Activated CD4-positive, alpha-beta T cell treated with anti-CD3 and anti-CD28 coated beads, Interleukin-2, amount 10 ng/mL, durations not matched to agents 7 days and 5 days (primary cell): Measurements from ENCODE around the gene DLGAP4. TPM values are rescaled to one million over a fixed set of nuclear protein-coding genes. Genes with fewer than 3 reads are reported as not detected.

ENCODE experiments used
- CTCF ChIA-PET: fragments of 350-600 bp; sonication (Branson Sonifier 250); formaldehyde crosslinking; loops from one replicate; lab custom pipeline; 2021; ENCODE audit warnings: antibody characterized with exemption; lab: Charles Lee
- POLR2A ChIA-PET: fragments of 350-600 bp; sonication (Branson Sonifier 250); formaldehyde crosslinking; loops from one replicate; lab custom pipeline; 2021; ENCODE audit warnings: antibody characterized with exemption; lab: Charles Lee
- DNase-seq: peaks from one replicate; pipeline ENCODE4 v3.0.0-alpha.2; 2020
- H3K27ac Mint-ChIP-seq: one replicate; pipeline ENCODE4 v1.8.0; 2021; ENCODE audit warnings: mild to moderate bottlenecking, moderate library complexity, mixed read lengths
- H3K27me3 Mint-ChIP-seq: one replicate; pipeline ENCODE4 v1.8.0; 2021; ENCODE audit warnings: mixed read lengths
- H3K36me3 Mint-ChIP-seq: one replicate; pipeline ENCODE4 v1.8.0; 2021; ENCODE audit warnings: low read depth, mixed read lengths
- H3K4me1 Mint-ChIP-seq: one replicate; pipeline ENCODE4 v1.8.0; 2021; ENCODE audit warnings: mixed read lengths
- H3K4me3 Mint-ChIP-seq: one replicate; pipeline ENCODE4 v1.8.0; 2021; ENCODE audit warnings: mild to moderate bottlenecking, moderate library complexity, mixed read lengths
- H3K9me3 Mint-ChIP-seq: one replicate; pipeline ENCODE4 v1.8.0; 2021; ENCODE audit warnings: mixed read lengths
- total RNA-seq, 2 experiments: library from RNA; stranded (reverse); gene quantifications; one replicate each; pipeline ENCODE4 v1.2.3, GENCODE V29; 2021

DLGAP4 gene
- total RNA-seq, 2 experiments from 2014 or later = 26.2 to 29.5 TPM

DNA sequence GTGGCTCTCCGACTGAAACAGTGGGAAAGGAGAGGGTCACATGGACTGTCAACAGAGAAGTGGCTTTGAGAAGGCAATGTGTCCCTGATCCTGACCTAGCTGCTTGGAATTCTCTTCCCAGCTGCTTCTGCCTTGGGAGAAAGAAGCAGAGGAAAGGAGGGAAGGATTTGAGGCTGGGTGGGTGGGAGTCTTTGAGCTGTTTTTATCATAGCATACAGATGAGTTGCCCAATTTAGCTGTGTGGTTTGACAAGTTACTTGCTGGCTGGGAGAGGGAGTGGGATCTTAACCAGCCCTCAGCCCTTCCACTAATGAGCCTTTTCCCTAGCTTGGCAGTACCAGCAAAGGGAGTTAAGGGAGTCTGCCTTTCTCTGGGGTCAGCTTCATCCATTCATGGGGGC is 184.1 kb downstream of the DLGAP4 start:
- no peak overlapping the region for H3K27ac Mint-ChIP-seq
- no peaks in the 10 kb centered on the region for H3K9me3 Mint-ChIP-seq
- ChIA-PET CTCF (no interaction called here), POLR2A (no interaction called here)
- DNase-seq = no peak
- H3K4me3 Mint-ChIP-seq = no peak overlapping the region
- H3K4me1 Mint-ChIP-seq = peaks cover 32% of the 10 kb centered on the region
- H3K27me3 Mint-ChIP-seq = no peaks in the 10 kb centered on the region
- no peaks in the 10 kb centered on the region for H3K36me3 Mint-ChIP-seq

DNA sequence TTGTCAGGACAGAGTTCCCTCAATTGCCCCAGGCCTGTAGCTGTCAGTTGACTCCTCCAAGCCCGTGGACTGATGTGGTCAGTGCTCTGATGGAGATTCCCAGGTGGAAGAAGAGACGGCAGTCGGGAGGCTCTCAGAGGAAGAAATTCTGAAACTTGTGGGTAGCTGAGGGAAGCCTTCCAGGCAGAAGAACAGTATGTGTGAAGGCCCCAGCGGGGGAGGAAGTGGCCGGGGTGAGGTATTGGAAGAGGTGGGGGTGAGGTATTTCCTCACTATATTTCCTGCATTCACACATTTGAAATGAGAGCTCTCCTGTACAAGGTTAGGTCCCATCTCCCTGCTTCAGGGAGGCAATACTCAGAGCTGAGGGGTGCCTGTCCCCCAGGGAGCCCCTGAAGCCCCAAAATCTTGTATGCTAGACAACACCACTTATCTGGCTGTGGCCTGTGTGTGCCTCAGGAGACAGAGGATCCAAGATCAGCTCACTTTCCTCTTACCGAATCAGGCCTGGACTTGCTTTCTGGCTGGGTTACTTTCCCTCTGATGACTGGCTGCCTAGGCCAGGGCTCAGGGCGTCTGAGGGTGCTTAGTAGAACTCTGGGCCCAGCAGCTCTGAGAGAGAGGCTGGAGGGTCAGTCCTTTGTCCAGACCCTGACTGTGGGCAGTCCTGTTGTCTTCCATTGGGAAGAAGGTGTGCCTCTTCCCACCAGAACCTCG is 185.9 kb downstream of the DLGAP4 start:
- POLR2A ChIA-PET = interaction anchor here (0.6 to 0.9 kb wide), 2 partner anchors 19 to 90 kb away, joined by 3 read pairs; no protein-coding TSS in a partner anchor
- Mint-ChIP-seq H3K9me3 (no peaks in the 10 kb centered on the region), H3K4me3 (peak overlapping the region; percentile 49), H3K36me3 (no peaks in the 10 kb centered on the region), H3K4me1 (peaks cover 32% of the 10 kb centered on the region), H3K27ac (peak overlapping the region; percentile 92), H3K27me3 (no peaks in the 10 kb centered on the region)
- CTCF ChIA-PET = interaction anchor here (0.6 to 2.0 kb wide), 4 partner anchors 9 to 22 kb away, joined by 3 to 5 read pairs (median 4); no protein-coding TSS in a partner anchor
- DNase-seq = peak; percentile 74

DNA sequence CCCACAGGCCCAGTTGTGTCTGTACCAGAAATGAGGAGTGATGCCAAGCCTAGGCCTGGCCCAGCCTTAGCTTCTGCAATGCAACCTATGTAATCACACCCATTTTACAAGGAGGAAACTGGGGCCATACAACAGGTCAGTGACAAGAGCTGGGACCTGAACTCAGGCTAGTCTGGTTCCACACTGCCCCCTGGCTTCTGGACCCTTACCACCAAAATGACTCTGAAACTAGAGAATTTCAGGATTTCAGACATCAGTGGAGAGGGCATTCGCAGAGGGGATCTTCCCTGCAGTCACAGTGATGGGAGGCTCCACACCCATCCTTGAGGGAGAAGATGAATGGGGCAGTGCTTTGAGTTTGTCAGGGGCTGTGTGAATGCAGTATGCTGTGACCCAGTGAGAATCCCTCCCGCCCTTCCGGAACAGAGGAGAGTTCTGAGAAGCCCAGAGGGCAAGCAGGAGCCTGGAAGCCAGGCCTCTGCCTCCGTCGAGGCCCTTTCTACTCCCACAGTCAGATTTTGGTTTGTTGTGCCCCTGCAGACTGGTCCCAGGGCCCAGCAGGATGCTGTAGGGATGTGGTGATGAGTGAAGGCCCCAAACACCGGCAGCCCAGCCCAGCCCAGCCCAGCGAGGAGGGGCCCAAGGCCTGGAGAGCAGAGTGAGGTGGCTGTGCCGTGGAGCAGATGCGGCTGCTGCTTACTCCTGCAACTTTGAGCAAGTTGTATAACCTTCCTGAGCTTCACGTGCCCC is 187.1 kb downstream of the DLGAP4 start:
- no peaks in the 10 kb centered on the region for H3K9me3 Mint-ChIP-seq
- ChIA-PET POLR2A (no interaction called here), CTCF (interaction anchor here (0.6 to 2.0 kb wide), 3 partner anchors 11 to 18 kb away, joined by 3 to 5 read pairs (median 5); no protein-coding TSS in a partner anchor)
- peaks cover 32% of the 10 kb centered on the region for H3K4me1 Mint-ChIP-seq
- no peaks in the 10 kb centered on the region for H3K27me3 Mint-ChIP-seq
- H3K4me3 Mint-ChIP-seq = no peak overlapping the region
- no peaks in the 10 kb centered on the region for H3K36me3 Mint-ChIP-seq
- DNase-seq = no peak
- no peak overlapping the region for H3K27ac Mint-ChIP-seq

DNA sequence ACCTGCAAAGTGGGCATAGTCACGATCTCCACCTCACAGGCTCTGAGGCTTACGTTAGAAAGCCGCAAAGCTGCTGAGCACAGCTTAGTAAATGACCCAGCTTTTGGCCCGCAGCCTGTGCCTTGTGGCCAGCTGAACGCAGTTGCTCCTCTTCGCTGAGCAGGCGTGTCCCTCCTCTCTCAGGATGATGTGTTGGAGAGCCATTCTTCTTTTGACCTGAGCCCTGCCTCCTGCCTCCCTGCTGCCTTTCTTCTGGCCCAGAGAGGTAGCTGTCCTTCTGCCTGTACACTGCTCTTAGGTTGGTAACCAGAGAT is 187.6 kb downstream of the DLGAP4 start:
- no peak for DNase-seq
- ChIA-PET CTCF (interaction anchor here (1.0 to 1.3 kb wide), 2 partner anchors 12 to 112 kb away, joined by 3 to 5 read pairs; partner anchors contain the start of gene RAB5IF), POLR2A (no interaction called here)
- H3K36me3 Mint-ChIP-seq = no peaks in the 10 kb centered on the region
- H3K9me3 Mint-ChIP-seq = no peaks in the 10 kb centered on the region
- no peak overlapping the region for H3K4me3 Mint-ChIP-seq
- H3K27ac Mint-ChIP-seq = no peak overlapping the region
- H3K4me1 Mint-ChIP-seq = peaks cover 32% of the 10 kb centered on the region
- no peaks in the 10 kb centered on the region for H3K27me3 Mint-ChIP-seq

DNA sequence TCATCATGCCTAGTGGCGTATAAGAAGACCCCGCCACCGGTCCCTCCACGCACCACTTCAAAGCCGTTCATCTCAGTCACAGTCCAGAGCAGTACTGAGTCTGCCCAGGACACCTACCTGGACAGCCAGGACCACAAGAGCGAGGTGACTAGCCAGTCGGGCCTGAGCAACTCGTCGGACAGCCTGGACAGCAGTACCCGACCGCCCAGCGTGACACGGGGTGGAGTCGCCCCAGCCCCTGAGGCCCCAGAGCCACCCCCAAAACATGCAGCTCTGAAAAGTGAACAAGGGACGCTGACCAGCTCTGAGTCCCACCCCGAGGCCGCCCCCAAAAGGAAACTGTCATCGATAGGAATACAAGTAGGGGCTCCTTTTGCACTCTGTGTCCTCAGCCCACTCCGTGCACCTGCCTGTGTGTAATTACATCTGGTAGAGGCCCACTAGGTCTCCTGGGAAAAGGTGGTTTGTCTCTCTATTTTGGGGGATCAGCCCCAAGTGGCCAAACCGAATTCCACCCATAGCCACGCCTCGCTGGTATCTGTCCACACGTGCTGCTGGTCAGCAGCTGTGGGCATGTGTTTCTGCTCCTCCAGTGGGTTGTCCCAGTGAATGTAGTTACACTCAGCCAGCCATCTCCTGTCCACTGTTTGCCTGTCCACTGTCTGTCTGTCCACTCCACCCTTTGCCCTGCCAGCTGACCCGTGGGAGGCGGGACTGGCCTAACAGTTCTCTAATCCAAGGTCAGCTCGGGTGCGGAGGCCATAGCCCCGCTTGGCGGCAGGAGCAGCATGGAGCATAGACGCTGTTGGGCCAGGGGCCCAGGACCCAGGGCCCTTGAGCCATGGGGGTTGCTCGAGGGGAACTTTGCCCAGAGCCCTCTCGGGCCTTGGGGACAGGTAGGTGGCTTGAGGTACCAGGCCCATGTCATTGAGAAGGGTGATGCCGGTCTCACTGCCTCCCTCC is 190.8 kb downstream of the DLGAP4 start:
- H3K27ac Mint-ChIP-seq = no peak overlapping the region
- H3K36me3 Mint-ChIP-seq = peaks cover 4% of the 10 kb centered on the region
- CTCF ChIA-PET = interaction anchor here (0.6 to 1.1 kb wide), 3 partner anchors 10 to 487 kb away, joined by 3 read pairs; no protein-coding TSS in a partner anchor
- H3K27me3 Mint-ChIP-seq = no peaks in the 10 kb centered on the region
- H3K4me3 Mint-ChIP-seq = no peak overlapping the region
- H3K9me3 Mint-ChIP-seq = no peaks in the 10 kb centered on the region
- no peak for DNase-seq
- POLR2A ChIA-PET = interaction anchor here (0.6 kb wide), 1 partner anchor 142 kb away, joined by 6 read pairs; no protein-coding TSS in a partner anchor
- peaks cover 19% of the 10 kb centered on the region for H3K4me1 Mint-ChIP-seq

DNA sequence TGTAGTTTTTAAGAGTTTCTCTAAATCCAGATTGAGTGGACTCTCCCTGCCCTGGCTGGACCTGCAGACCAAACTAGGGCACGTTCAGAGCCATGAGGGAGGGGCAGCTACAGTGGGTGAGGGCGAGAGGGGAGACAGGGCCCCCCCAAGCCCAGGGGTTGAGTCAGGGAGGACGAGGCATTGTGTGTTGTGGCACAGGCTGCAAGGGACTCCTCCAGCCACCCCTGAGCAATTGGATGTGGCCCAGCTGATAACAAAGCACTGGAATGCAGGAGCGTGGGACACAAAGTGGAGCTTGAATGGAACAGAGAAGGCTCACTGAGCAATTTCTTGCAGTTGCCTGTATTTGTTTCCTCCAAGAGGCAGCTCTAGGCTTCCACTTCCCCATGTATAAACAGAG is 191.7 kb downstream of the DLGAP4 start:
- H3K27me3 Mint-ChIP-seq = no peaks in the 10 kb centered on the region
- H3K9me3 Mint-ChIP-seq = no peaks in the 10 kb centered on the region
- H3K27ac Mint-ChIP-seq = no peak overlapping the region
- POLR2A ChIA-PET = no interaction called here
- DNase-seq = no peak
- peaks cover 4% of the 10 kb centered on the region for H3K36me3 Mint-ChIP-seq
- CTCF ChIA-PET = interaction anchor here (0.9 to 1.1 kb wide), 3 partner anchors 9 to 88 kb away, joined by 3 read pairs; no protein-coding TSS in a partner anchor
- H3K4me1 Mint-ChIP-seq = peaks cover 10% of the 10 kb centered on the region
- no peak overlapping the region for H3K4me3 Mint-ChIP-seq

DNA sequence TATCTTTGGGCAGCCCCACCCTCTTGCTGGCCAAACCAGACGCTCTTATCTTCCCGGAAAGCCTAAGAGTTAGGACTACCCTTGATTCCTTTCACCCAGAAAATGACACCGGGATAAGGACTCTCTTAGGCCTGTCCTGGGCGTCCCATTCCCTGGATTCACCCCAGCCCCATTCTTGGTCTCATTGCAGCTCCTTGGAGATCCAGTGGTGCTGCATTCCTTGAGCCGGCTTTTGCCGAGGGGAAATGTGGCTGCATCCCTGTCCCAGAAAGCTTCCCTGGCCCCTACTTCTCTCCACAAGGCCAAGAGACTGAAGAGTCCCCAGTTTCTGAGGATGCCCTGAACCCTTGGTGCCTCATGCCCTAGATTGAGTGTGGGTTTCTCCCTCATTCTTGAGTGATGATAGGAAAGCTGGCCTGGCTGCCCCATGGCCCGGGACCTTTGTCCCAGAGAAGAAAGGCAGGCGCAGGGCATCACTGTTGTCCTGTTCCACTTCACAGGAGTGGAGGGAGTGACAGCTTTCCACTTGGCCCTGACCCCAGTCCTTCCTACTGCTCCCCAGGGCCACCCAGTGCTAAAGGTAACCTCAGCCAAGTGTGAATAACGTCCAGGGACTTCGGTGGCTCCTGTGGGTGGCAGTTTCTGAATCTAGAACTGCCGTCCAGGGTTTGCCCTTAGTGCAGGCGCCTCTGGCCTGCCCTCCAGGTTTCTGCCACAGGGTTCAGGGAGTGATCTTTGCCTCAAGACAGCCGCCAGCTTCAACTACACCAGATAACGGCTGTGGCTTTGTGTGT is 192.4 kb downstream of the DLGAP4 start:
- H3K9me3 Mint-ChIP-seq = no peaks in the 10 kb centered on the region
- DNase-seq = no peak
- peaks cover 7% of the 10 kb centered on the region for H3K36me3 Mint-ChIP-seq
- CTCF ChIA-PET = interaction anchor here (0.9 to 1.1 kb wide), 2 partner anchors 8 to 88 kb away, joined by 3 read pairs; no protein-coding TSS in a partner anchor
- no peaks in the 10 kb centered on the region for H3K27me3 Mint-ChIP-seq
- H3K4me3 Mint-ChIP-seq = no peak overlapping the region
- POLR2A ChIA-PET = no interaction called here
- no peak overlapping the region for H3K27ac Mint-ChIP-seq
- H3K4me1 Mint-ChIP-seq = peaks cover 4% of the 10 kb centered on the region

DNA sequence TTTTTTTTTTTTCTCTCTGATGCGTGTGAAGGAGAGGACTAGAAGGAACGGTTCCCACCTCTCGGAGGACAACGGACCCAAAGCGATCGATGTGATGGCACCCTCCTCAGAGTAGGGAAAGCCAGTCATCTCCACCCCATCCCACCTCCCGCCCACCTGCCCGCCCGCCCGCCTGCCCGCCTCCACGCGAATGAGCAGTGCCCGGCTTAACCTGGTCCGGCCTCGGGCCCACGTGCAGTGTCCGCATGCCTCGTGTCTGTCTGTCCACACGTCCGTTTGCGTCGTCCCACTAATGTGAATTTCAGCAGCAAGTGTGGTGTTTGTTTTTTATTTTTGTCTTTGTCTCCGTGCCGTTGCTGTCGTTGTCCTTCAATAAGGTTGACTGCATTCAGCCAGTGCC is 193.1 kb downstream of the DLGAP4 start:
- H3K27me3 Mint-ChIP-seq = no peaks in the 10 kb centered on the region
- CTCF ChIA-PET = no interaction called here

DNA sequence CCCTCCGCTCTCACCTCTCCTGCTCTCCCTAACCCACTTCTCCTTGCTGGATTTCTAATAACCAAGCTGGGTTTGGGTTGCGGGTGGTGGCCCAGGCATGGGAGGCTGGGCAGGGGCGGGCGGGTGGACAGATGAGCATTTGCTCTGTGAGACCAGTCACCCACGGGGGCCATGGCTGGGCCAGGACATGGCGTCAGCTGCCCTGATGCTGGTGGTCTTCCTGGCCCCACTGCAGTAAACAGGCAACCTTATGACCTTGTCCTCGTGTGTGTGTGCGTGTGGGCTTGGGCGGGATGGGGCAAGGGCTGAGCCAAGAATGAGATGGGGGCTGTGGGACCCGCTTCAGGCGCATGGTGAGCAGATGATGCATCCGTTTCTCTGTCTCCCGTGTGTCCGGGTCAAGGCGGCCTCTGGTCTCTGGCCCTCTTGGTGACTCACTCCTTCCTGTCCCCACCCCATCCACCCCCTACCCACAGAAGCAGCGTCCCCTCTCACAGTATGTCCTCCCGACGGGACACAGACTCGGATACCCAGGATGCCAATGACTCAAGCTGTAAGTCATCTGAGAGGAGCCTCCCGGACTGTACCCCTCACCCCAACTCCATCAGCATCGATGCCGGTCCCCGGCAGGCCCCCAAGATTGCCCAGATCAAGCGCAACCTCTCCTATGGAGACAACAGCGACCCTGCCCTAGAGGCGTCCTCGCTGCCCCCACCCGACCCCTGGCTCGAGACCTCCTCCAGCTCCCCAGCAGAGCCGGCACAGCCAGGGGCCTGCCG is 193.8 kb downstream of the DLGAP4 start:
- Mint-ChIP-seq H3K4me3 (no peak overlapping the region), H3K4me1 (no peaks in the 10 kb centered on the region), H3K27me3 (no peaks in the 10 kb centered on the region), H3K27ac (no peak overlapping the region), H3K36me3 (peaks cover 11% of the 10 kb centered on the region), H3K9me3 (no peaks in the 10 kb centered on the region)
- no peak for DNase-seq
- CTCF ChIA-PET = interaction anchor here (0.6 to 1.2 kb wide), 4 partner anchors 8 to 823 kb away, joined by 3 to 4 read pairs (median 3); no protein-coding TSS in a partner anchor
- POLR2A ChIA-PET = no interaction called here

More for the DNA sequence above, 193.1 kb downstream of the DLGAP4 start:
- H3K4me1 Mint-ChIP-seq = no peaks in the 10 kb centered on the region
- peaks cover 9% of the 10 kb centered on the region for H3K36me3 Mint-ChIP-seq
- POLR2A ChIA-PET = no interaction called here
- H3K27ac Mint-ChIP-seq = no peak overlapping the region
- no peak for DNase-seq
- H3K4me3 Mint-ChIP-seq = no peak overlapping the region
- H3K9me3 Mint-ChIP-seq = no peaks in the 10 kb centered on the region

DNA sequence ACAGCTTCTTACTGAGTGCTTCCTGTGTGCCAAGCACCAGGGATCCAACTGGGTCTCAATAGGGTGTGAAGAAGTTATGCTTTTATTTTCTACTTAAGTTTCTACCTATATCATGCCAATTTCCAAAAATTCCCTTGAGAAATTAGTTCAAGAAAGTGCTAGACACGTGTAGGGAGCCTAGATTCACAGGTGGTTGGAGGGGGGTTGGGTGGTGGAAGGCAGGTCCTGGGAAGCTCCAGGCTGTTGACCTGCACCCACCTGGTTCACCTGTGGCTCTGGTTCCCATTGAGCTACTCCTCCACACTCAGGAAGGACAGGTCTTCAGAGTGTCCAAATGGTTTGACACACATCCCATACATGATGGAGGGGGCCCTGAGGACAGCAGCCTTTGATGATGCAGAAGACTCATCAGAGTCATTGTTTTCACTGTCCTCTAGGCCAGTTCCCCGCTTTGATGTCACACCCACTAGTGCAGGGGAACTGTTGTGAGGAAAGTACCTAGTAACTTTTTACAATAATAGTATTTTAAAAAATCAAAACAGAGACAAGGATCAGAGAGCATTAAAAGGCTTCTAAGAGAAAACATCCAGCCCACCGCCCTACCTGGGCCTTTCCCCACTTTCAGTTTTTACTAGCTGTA is 195.3 kb downstream of the DLGAP4 start:
- no peak overlapping the region for H3K27ac Mint-ChIP-seq
- ChIA-PET POLR2A (no interaction called here), CTCF (interaction anchor here (0.9 to 1.2 kb wide), 2 partner anchors 10 to 15 kb away, joined by 3 read pairs; no protein-coding TSS in a partner anchor)
- peaks cover 11% of the 10 kb centered on the region for H3K36me3 Mint-ChIP-seq
- H3K27me3 Mint-ChIP-seq = no peaks in the 10 kb centered on the region
- H3K4me3 Mint-ChIP-seq = no peak overlapping the region
- no peaks in the 10 kb centered on the region for H3K9me3 Mint-ChIP-seq
- DNase-seq = no peak
- peaks cover 4% of the 10 kb centered on the region for H3K4me1 Mint-ChIP-seq

DNA sequence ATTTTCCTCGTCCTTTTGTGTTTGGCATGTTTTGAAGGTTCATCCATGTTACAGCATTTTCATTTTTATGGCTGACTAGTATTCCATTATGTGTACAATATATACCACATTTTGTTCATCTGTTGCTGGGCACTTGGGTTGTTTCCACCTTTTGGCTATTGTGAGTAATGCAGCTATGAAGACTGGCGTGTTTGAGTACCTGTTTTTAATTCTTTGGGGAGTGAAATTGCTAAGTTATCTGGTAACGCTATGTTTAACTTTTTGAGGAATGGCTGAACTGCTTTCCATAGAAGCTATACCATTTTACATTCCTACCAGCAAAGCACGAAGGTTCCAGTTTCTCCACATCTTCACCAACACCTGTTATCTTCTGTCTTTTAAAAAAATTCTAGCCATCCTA is 198.2 kb downstream of the DLGAP4 start:
- peaks cover 15% of the 10 kb centered on the region for H3K36me3 Mint-ChIP-seq
- CTCF ChIA-PET = no interaction called here
- no peak overlapping the region for H3K4me3 Mint-ChIP-seq
- no peaks in the 10 kb centered on the region for H3K9me3 Mint-ChIP-seq
- no peaks in the 10 kb centered on the region for H3K27me3 Mint-ChIP-seq
- no peak overlapping the region for H3K27ac Mint-ChIP-seq
- POLR2A ChIA-PET = no interaction called here
- no peak for DNase-seq
- peaks cover 6% of the 10 kb centered on the region for H3K4me1 Mint-ChIP-seq
